K562 (cell line): ENCODE measurements around the gene SLC7A14. TPM values are rescaled to one million over a fixed set of nuclear protein-coding genes. Genes with fewer than 3 reads are reported as not detected.

Experiments
- ATAC-seq: fragments of 200-7000 bp; cut with Tn5 transposase; 3 replicates; pipeline ENCODE4 v1.9.1; 2020; ENCODE audit warnings: moderate library complexity
- BruUV-seq: library from RNA; stranded (reverse); fragments of 400-500 nt; replicated peaks from 2 replicates; lab custom pipeline; 2021; lab: Mats Ljungman, UMichigan
- CTCF ChIA-PET: fragments of 300-600 bp; formaldehyde crosslinking; extraction: SDS; loops from one replicate; lab custom pipeline; 2021; ENCODE audit warnings: low intra/inter-chr PET ratio; lab: Yijun Ruan, JAX
- POLR2A ChIA-PET: fragments of 300-600, 350-650 bp; sonication (Branson Sonifier 250); formaldehyde crosslinking; extraction: SDS; loops from one replicate; lab custom pipeline; 2021; ENCODE audit warnings: antibody characterized with exemption, inconsistent platforms; lab: Yijun Ruan, JAX
- DNase-seq, 4 experiments: peaks; one replicate each; pipeline versions ENCODE4 v3.0.0 to v3.0.0-alpha.2; 2011 to 2018; ENCODE audit warnings: low spot score in 3 of 4, mixed read lengths in 3 of 4; ENCODE audit errors: extremely low read depth in 1 of 4
- FAIRE-seq: peaks from 2 replicates; lab custom pipeline; 2011; peaks lifted over from hg19 to GRCh38; lab: Jason Lieb, UNC
- H2AFZ ChIP-seq: 2 replicates; pipeline ENCODE4 v1.6.0; 2011; ENCODE audit warnings: low read depth, low read length, control low read depth, inconsistent platforms
- H3K27ac ChIP-seq: fragments of 200-600 bp; 3 replicates; pipeline ENCODE4 v1.8.0; 2011; ENCODE audit warnings: low read depth, mild to moderate bottlenecking, control low read depth, inconsistent platforms, low read length, moderate library complexity, mixed read lengths; ENCODE audit errors: extremely low read depth
- H3K27me3 ChIP-seq, 2 experiments: fragments of 300-600 bp in 1 of 2; 2 replicates in 1 of 2; 3 replicates in 1 of 2; pipeline versions ENCODE4 v1.6.0 to v1.8.0; 2011; ENCODE audit warnings: inconsistent platforms in 2 of 2, low read length in 2 of 2, mild to moderate bottlenecking in 1 of 2, mixed read lengths in 1 of 2, moderate library complexity in 1 of 2; ENCODE audit not compliant: control insufficient read depth in 2 of 2, insufficient read depth in 2 of 2
- H3K36me3 ChIP-seq: fragments of 300-600 bp; 3 replicates; pipeline ENCODE4 v1.8.0; 2011; ENCODE audit warnings: mild to moderate bottlenecking, low read length, inconsistent platforms; ENCODE audit not compliant: control insufficient read depth, insufficient read depth
- H3K4me1 ChIP-seq, 2 experiments: fragments of 200-600 bp in 1 of 2; replicated peaks in 1 of 2; 2 replicates in 1 of 2; 3 replicates in 1 of 2; pipeline versions ENCODE4 v1.5.1 to v1.8.0; 2011; ENCODE audit warnings: inconsistent platforms in 2 of 2, low read length in 2 of 2, mild to moderate bottlenecking in 1 of 2, mixed read lengths in 1 of 2, moderate library complexity in 1 of 2; ENCODE audit not compliant: control insufficient read depth in 2 of 2, insufficient read depth in 2 of 2
- H3K4me2 ChIP-seq: 2 replicates; pipeline ENCODE4 v1.6.1; 2011; ENCODE audit warnings: low read length, control low read depth, inconsistent platforms, mixed read lengths; ENCODE audit not compliant: insufficient read depth
- H3K4me3 ChIP-seq: fragments of 200-600 bp; sonication (generic), shearing (Covaris generic); 2 replicates; pipeline ENCODE4 v1.5.1; 2016; ENCODE audit warnings: control low read depth, inconsistent platforms
- H3K79me2 ChIP-seq: fragments of 200-600 bp; 3 replicates; pipeline ENCODE4 v1.8.0; 2011; ENCODE audit warnings: low read length, inconsistent platforms; ENCODE audit not compliant: control insufficient read depth, insufficient read depth
- H3K9ac ChIP-seq, 2 experiments: 2 replicates each; pipeline versions ENCODE4 v1.6.0 to v1.6.1; 2011; ENCODE audit warnings: low read depth in 2 of 2, low read length in 2 of 2, control low read depth in 1 of 2, inconsistent platforms in 1 of 2, mild to moderate bottlenecking in 1 of 2, mixed read lengths in 1 of 2; ENCODE audit not compliant: insufficient read depth in 1 of 2
- H3K9me1 ChIP-seq: one replicate; pipeline ENCODE4 v1.6.0; 2011; ENCODE audit warnings: inconsistent platforms, mild to moderate bottlenecking, low read length, moderate library complexity; ENCODE audit not compliant: control insufficient read depth, insufficient read depth
- H3K9me3 ChIP-seq: replicated peaks from 2 replicates; pipeline ENCODE4 v1.5.1; 2011; ENCODE audit warnings: low read depth, low read length, inconsistent platforms; ENCODE audit not compliant: control insufficient read depth, insufficient read depth
- H4K20me1 ChIP-seq: replicated peaks from 2 replicates; pipeline ENCODE4 v1.6.1; 2011; ENCODE audit warnings: low read length, inconsistent platforms, mixed read lengths; ENCODE audit not compliant: control insufficient read depth, insufficient read depth
- AFF1 ChIP-seq, 2 experiments: fragments of 450-650 bp; IDR thresholded peaks; 2 replicates each; pipeline ENCODE4 v1.6.1; 2018; ENCODE audit warnings: mild to moderate bottlenecking in 2 of 2, low read depth in 1 of 2; ENCODE audit not compliant: partially characterized antibody in 2 of 2
- ARID1B ChIP-seq: fragments of 450-650 bp; IDR thresholded peaks from 2 replicates; pipeline ENCODE4 v1.6.1; 2016; ENCODE audit warnings: antibody characterized with exemption, mild to moderate bottlenecking, inconsistent platforms
- E2F1 ChIP-seq: sonication (generic); formaldehyde crosslinking; IDR thresholded peaks from 2 replicates; pipeline ENCODE4 v1.8.1; 2023; ENCODE audit warnings: mild to moderate bottlenecking, missing genetic modification reagents, moderate library complexity
- LARP7 ChIP-seq: fragments of 450-650 bp; IDR thresholded peaks from 2 replicates; pipeline ENCODE4 v1.6.1; 2016
- MLX ChIP-seq, 2 experiments: fragments of 450-650 bp in 1 of 2; sonication (generic) in 1 of 2; formaldehyde crosslinking; conservative IDR thresholded peaks; 2 replicates each; pipeline versions ENCODE4 v1.4.0 to v1.8.1; 2020 to 2022; ENCODE audit warnings: mild to moderate bottlenecking in 1 of 2, missing genetic modification reagents in 1 of 2
- RCOR1 ChIP-seq, 2 experiments: IDR thresholded peaks; 2 replicates each; pipeline ENCODE4 v1.6.1; 2012; ENCODE audit warnings: low read depth in 2 of 2, low read length in 2 of 2, borderline replicate concordance in 1 of 2, improper control_type of control experiment in 1 of 2
- SP1 ChIP-seq: sonication (generic); formaldehyde crosslinking; IDR thresholded peaks from 2 replicates; pipeline ENCODE4 v1.8.1; 2022; ENCODE audit warnings: mild to moderate bottlenecking, missing genetic modification reagents
- TEAD1 ChIP-seq, 2 experiments: fragments of 450-650 bp in 1 of 2; sonication (generic) in 1 of 2; formaldehyde crosslinking; IDR thresholded peaks; 2 replicates each; pipeline versions ENCODE4 v1.4.0 to v1.8.0; 2020 to 2022; ENCODE audit warnings: mild to moderate bottlenecking in 2 of 2, missing genetic modification reagents in 1 of 2
- ZNF143 ChIP-seq: sonication (generic); formaldehyde crosslinking; IDR thresholded peaks from 2 replicates; pipeline ENCODE4 v1.9.0; 2022; ENCODE audit warnings: mild to moderate bottlenecking, missing genetic modification reagents
- WGBS: fragments of 100-300 bp; shearing (Covaris generic); methylation state at CpG from one replicate; pipeline ENCODE4 v1.1.6; 2016; ENCODE audit warnings: low coverage, mixed read lengths; ENCODE audit not compliant: insufficient coverage; ENCODE audit errors: missing lambda C conversion rate; 5-methylcytosine and 5-hydroxymethylcytosine counted together
- in situ Hi-C: fragments of 300-500 bp; cut with MboI; formaldehyde crosslinking; loops from 4 replicates; pipeline ENCODE4 v1.15.0; 2018; ENCODE audit warnings: inconsistent platforms, mixed read lengths
- intact Hi-C: fragments of 100-400 bp; cut with micrococcal nuclease; formaldehyde crosslinking; loops from 2 replicates; pipeline ENCODE4 v1.14.2; 2022
- polyA plus RNA-seq, 8 experiments: library from polyadenylated mRNA; depleted of rRNA in 4 of 8; stranded (reverse) in 5 of 8; unstranded in 3 of 8; fragments of >200 nt; fragmentation: Nextera tagmentation in 2 of 8; fragmentation: Illumina TruSeq in 1 of 8; extraction: Ambion mirVana in 2 of 8; extraction: Trizol in 1 of 8; gene quantifications; 2 replicates each; pipeline versions ENCODE4 v1.2.1 to v1.2.3, GENCODE V29; 2011 to 2014; ENCODE audit warnings: inconsistent platforms in 1 of 8, missing spikeins in 1 of 8
- total RNA-seq, 7 experiments: library from RNA; depleted of rRNA in 6 of 7; stranded (reverse); fragments of >200 nt in 6 of 7; fragmentation: Illumina TruSeq in 2 of 7; extraction: Trizol in 2 of 7; gene quantifications; 2 replicates each; pipeline versions ENCODE4 v1.2.1 to v1.2.3, GENCODE V29; 2011 to 2021; ENCODE audit warnings: low replicate concordance in 1 of 7

SLC7A14 gene
- total and polyA plus RNA-seq, 9 of the 15 experiments (the other 6 are each of a cell fraction or from before 2014, with no cell fraction given) = not detected

GRCh38 chr3:170487031-170487430 lies 98.8 kb downstream of the SLC7A14 start:
- ChIA-PET CTCF (no interaction called here), POLR2A (interaction anchor here (0.6 to 1.3 kb wide), 2 partner anchors 9 to 115 kb away, joined by 3 read pairs; no protein-coding TSS in a partner anchor)
- WGBS = 5% methylated on average over 3 of the region's 3 CpGs

GRCh38 chr3:170486398-170486797 lies 99.5 kb downstream of the SLC7A14 start:
- Histone ChIP-seq H2AFZ (no peak overlapping the region), H3K4me2 (no peak overlapping the region), H4K20me1 (no peaks in the 10 kb centered on the region), H3K36me3 (no peaks in the 10 kb centered on the region), H3K27me3 (peaks cover 0 to 20% of the 10 kb centered on the region in 2 experiments), H3K9me1 (no peaks in the 10 kb centered on the region), H3K79me2 (no peaks in the 10 kb centered on the region), H3K9me3 (no peaks in the 10 kb centered on the region), H3K4me1 (no peaks in the 10 kb centered on the region; a peak in 1 of 5 replicates), H3K27ac (no peak overlapping the region), H3K4me3 (no peak overlapping the region), H3K9ac (no peak overlapping the region)
- in situ Hi-C loops (no loop called here), intact Hi-C loops (no loop called here)
- BruUV-seq = no TSS peak
- DNase-seq = peak in 1 of 4 experiments; percentile 16
- ChIA-PET POLR2A (interaction anchor here (0.6 to 1.3 kb wide), 4 partner anchors 10 to 327 kb away, joined by 3 to 4 read pairs (median 3); no protein-coding TSS in a partner anchor), CTCF (no interaction called here)
- 2% methylated on average over 9 of the region's 9 CpGs for WGBS
- no peak for FAIRE-seq
- no peak for ATAC-seq
- TF ChIP-seq LARP7 (no peak), AFF1 (IDR thresholded peaks at IDR 0.05; ENCODE audit: low read depth in 1 of 2, partially characterized antibody in 2 of 2) (no peak), MLX (CRISPR knock-in tag; conservative IDR thresholded peaks at IDR 0.05) (no peak), SP1 (no peak), RCOR1 (IDR thresholded peaks at IDR 0.05; ENCODE audit: borderline replicate concordance in 1 of 2, low read depth in 2 of 2, low read length in 2 of 2) (peak in 1 of 2 experiments; percentile 91; a peak in 2 of 4 replicates), E2F1 (no peak), ARID1B (peak; percentile 28; the same call in 1 of the 2 replicates), ZNF143 (CRISPR knock-in tag) (no peak)

More at GRCh38 chr3:170487031-170487430, 98.8 kb downstream of the SLC7A14 start:
- no peak overlapping the region for H3K27ac ChIP-seq
- no peaks in the 10 kb centered on the region for H3K9me3 ChIP-seq
- intact Hi-C loops = no loop called here
- no TSS peak for BruUV-seq
- no peak for TF ChIP-seq TEAD1 (CRISPR knock-in tag; IDR thresholded peaks at IDR 0.05)
- TF ChIP-seq, all 486 proteins: peak for 0
- no peak for DNase-seq
- ATAC-seq = no peak
- FAIRE-seq = no peak
- H3K27me3 ChIP-seq = peaks cover 0 to 20% of the 10 kb centered on the region in 2 experiments
- in situ Hi-C loops = no loop called here
- no peaks in the 10 kb centered on the region for H4K20me1 ChIP-seq
- H3K79me2 ChIP-seq = no peaks in the 10 kb centered on the region
- H2AFZ ChIP-seq = no peak overlapping the region
- no peak overlapping the region for H3K4me3 ChIP-seq
- no peaks in the 10 kb centered on the region for H3K36me3 ChIP-seq
- H3K9me1 ChIP-seq = no peaks in the 10 kb centered on the region
- H3K4me2 ChIP-seq = no peak overlapping the region
- H3K4me1 ChIP-seq = no peaks in the 10 kb centered on the region; a peak in 1 of 5 replicates
- H3K9ac ChIP-seq = no peak overlapping the region
